ENCODE results near the gene CHRM5.

DNA sequence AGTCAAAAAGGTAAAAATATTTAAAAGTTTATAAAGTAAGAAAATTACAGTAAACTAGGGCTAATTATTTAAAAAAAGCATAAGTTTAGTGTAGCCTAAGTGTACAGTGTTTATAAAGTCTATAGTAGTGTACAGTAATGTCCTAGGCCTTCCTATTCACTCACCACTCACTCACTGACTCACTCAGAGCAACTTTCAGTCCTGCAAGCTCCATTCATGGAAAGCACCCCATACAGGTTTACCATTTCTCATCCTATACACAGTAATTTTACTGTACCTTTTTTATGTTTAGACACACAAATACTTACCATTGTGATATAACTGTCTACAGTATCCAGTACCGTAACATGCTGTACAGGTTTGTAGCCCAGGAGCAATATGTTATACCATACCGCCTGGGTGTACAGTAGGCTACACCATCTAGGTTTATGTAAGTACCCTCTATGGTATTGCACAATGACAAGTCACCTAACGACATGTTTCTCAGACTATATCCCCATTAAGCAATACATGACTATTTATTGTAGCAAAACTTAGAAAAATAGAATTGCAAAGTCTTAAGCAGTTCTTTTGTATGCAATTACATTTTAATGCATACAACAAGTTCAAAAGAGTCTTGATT is 51.2 kb downstream of the CHRM5 start:
- TF ChIP-seq, protein P1, sequence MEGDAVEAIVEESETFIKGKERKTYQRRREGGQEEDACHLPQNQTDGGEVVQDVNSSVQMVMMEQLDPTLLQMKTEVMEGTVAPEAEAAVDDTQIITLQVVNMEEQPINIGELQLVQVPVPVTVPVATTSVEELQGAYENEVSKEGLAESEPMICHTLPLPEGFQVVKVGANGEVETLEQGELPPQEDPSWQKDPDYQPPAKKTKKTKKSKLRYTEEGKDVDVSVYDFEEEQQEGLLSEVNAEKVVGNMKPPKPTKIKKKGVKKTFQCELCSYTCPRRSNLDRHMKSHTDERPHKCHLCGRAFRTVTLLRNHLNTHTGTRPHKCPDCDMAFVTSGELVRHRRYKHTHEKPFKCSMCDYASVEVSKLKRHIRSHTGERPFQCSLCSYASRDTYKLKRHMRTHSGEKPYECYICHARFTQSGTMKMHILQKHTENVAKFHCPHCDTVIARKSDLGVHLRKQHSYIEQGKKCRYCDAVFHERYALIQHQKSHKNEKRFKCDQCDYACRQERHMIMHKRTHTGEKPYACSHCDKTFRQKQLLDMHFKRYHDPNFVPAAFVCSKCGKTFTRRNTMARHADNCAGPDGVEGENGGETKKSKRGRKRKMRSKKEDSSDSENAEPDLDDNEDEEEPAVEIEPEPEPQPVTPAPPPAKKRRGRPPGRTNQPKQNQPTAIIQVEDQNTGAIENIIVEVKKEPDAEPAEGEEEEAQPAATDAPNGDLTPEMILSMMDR (IDR thresholded peaks at IDR 0.05), result no peak
- no peak for TF ChIP-seq EP300 (IDR thresholded peaks at IDR 0.05)

All from tibial nerve (tissue), 4 donors.